SK-N-SH (cell line): ENCODE results near the gene ARHGEF3.

Experiments
- CHD2 ChIP-seq: fragments of 150-350 bp; IDR thresholded peaks from 2 replicates; pipeline ENCODE4 v1.6.1; 2018; ENCODE audit warnings: low read length; ENCODE audit not compliant: partially characterized antibody
- POLR2AphosphoS5 ChIP-seq: IDR thresholded peaks from 2 replicates; pipeline ENCODE4 v1.6.1; 2012; ENCODE audit warnings: low read depth, low read length
- TEAD4 ChIP-seq: IDR thresholded peaks from 2 replicates; pipeline ENCODE4 v1.4.0; 2012; ENCODE audit warnings: mild to moderate bottlenecking, borderline replicate concordance; ENCODE audit not compliant: insufficient read depth
- TF ChIP-seq, protein P1 (sequence below): IDR thresholded peaks from 2 replicates; pipeline ENCODE4; 2012
- TF ChIP-seq, protein P2 (sequence below): fragments of 200-600 bp; sonication (generic); IDR thresholded peaks from 2 replicates; pipeline ENCODE4 v1.6.1; 2017; ENCODE audit warnings: antibody characterized with exemption, mild to moderate bottlenecking, moderate library complexity

DNA sequence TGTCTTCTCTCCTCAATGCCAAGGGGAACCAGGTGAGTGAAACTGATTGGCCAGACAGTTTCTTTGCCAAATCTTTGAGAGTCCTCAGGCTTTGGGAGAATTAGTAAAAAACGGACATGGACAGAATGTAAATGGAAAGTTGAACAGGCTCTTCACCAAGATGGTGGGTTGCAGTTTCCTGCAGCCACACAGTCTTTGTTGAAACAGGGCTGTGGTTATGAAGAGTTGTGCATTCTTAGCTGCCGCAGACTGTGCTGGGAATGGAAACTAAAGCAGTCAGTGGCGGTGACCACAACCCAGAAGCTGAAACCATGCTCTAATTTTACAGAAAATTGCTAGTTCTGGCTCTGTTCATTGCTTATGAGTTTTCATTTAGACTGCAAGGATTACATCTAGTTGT, 76.6 kb downstream of the ARHGEF3 start:
- no peak for TF ChIP-seq POLR2AphosphoS5
- TF ChIP-seq, protein P1, sequence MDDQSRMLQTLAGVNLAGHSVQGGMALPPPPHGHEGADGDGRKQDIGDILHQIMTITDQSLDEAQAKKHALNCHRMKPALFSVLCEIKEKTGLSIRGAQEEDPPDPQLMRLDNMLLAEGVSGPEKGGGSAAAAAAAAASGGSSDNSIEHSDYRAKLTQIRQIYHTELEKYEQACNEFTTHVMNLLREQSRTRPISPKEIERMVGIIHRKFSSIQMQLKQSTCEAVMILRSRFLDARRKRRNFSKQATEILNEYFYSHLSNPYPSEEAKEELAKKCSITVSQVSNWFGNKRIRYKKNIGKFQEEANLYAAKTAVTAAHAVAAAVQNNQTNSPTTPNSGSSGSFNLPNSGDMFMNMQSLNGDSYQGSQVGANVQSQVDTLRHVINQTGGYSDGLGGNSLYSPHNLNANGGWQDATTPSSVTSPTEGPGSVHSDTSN = no peak
- TF ChIP-seq, protein P2, sequence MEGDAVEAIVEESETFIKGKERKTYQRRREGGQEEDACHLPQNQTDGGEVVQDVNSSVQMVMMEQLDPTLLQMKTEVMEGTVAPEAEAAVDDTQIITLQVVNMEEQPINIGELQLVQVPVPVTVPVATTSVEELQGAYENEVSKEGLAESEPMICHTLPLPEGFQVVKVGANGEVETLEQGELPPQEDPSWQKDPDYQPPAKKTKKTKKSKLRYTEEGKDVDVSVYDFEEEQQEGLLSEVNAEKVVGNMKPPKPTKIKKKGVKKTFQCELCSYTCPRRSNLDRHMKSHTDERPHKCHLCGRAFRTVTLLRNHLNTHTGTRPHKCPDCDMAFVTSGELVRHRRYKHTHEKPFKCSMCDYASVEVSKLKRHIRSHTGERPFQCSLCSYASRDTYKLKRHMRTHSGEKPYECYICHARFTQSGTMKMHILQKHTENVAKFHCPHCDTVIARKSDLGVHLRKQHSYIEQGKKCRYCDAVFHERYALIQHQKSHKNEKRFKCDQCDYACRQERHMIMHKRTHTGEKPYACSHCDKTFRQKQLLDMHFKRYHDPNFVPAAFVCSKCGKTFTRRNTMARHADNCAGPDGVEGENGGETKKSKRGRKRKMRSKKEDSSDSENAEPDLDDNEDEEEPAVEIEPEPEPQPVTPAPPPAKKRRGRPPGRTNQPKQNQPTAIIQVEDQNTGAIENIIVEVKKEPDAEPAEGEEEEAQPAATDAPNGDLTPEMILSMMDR = no peak
- no peak for TF ChIP-seq CHD2
- TF ChIP-seq TEAD4 = no peak
